GM06990 (cell line): ENCODE results near the gene COG1.

Experiments used
- DNase-seq: peaks from one replicate; pipeline ENCODE4 v3.0.0-alpha.2; 2011; ENCODE audit not compliant: insufficient read length; ENCODE audit errors: extremely low read depth
- H3K27me3 ChIP-seq: replicated peaks from 2 replicates; pipeline ENCODE4 v1.6.0; 2011; ENCODE audit warnings: low read length; ENCODE audit not compliant: control insufficient read depth, insufficient read depth
- H3K36me3 ChIP-seq: 2 replicates; pipeline ENCODE4 v1.5.1; 2011; ENCODE audit warnings: low read length; ENCODE audit not compliant: control insufficient read depth, insufficient read depth
- H3K4me3 ChIP-seq: replicated peaks from 2 replicates; pipeline ENCODE4 v1.5.1; 2011; ENCODE audit warnings: low read depth, mild to moderate bottlenecking, control low read depth, low read length
- CTCF ChIP-seq: IDR thresholded peaks from 2 replicates; pipeline ENCODE4 v1.5.1; 2011; ENCODE audit warnings: low read length, control low read depth, mild to moderate bottlenecking, inconsistent platforms; ENCODE audit not compliant: insufficient read depth, poor library complexity, severe bottlenecking

The COG1 gene

DNA sequence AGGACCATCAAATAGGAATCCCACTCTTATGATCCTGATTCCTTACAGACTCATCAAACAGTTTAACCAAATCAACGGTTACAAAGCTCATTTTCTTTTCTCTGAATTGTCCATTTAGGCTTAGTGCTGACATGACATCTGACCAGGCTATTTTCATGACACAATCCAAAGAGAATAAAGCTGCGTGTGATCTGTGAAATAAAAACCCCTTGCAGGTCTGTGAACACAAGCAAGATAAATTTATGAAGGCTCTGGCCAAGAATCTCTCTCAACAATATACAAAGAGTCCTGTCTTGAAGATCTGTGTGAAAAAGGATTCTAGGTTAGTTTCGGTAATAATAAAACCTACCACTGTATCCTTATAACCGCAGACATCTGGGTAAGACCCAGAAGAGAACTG, 22.0 kb downstream of the COG1 start:
- Histone ChIP-seq H3K27me3 (no peaks in the 10 kb centered on the region), H3K36me3 (no peaks in the 10 kb centered on the region; the same call in none of the 2 replicates), H3K4me3 (no peak overlapping the region)
- no peak for TF ChIP-seq CTCF
- DNase-seq: no peak

GRCh38 chr17:73215447-73215846, 22.6 kb downstream of the COG1 start:
- peak; percentile 29 for TF ChIP-seq CTCF
- no peak for DNase-seq
- Histone ChIP-seq H3K27me3 (no peaks in the 10 kb centered on the region), H3K4me3 (no peak overlapping the region), H3K36me3 (no peaks in the 10 kb centered on the region; the same call in none of the 2 replicates)

GRCh38 chr17:73223626-73224230, 30.9 kb downstream of the COG1 start:
- no peaks in the 10 kb centered on the region for H3K36me3 ChIP-seq

DNA sequence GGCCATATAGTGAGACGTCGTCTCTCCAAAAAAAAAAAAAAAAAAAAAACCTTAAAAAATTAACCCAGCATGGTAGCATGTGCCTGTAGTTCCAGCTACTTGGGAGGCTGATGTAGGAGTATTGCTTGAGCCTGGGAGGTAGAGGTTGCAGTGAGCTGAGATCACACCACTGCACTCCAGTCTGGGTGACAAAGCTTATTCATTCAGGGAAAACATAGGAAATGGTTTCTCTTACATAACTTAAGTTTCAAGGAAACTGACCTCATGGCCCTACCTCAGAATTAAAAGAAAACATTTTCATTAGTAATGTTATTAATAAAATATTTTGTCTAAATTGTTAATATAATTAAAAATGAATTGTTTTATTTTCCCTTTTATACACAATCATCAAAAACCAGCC, 31.4 kb downstream of the COG1 start:
- DNase-seq: no peak
- Histone ChIP-seq H3K27me3 (no peaks in the 10 kb centered on the region), H3K4me3 (no peak overlapping the region), H3K36me3 (no peaks in the 10 kb centered on the region)
- no peak for TF ChIP-seq CTCF

More at GRCh38 chr17:73223626-73224230, 30.9 kb downstream of the COG1 start:
- Histone ChIP-seq H3K27me3 (no peaks in the 10 kb centered on the region), H3K4me3 (no peak overlapping the region)
- TF ChIP-seq CTCF: no peak
- no peak for DNase-seq

GRCh38 chr17:73224663-73225305, 31.9 kb downstream of the COG1 start:
- no peak for TF ChIP-seq CTCF
- no peak for DNase-seq
- no peaks in the 10 kb centered on the region for H3K27me3 ChIP-seq
- no peaks in the 10 kb centered on the region for H3K36me3 ChIP-seq
- H3K4me3 ChIP-seq: no peak overlapping the region
